KOPT-K1 (cell line): ENCODE measurements around the gene UGGT1.

Experiments used
- H3K27ac ChIP-seq: fragments of 200-600 bp; sonication (generic); 2 replicates; pipeline ENCODE4 v1.5.1; 2016; ENCODE audit warnings: antibody characterized with exemption, mild to moderate bottlenecking, low read depth, low read length; ENCODE audit not compliant: poor library complexity, severe bottlenecking
- H3K36me3 ChIP-seq: fragments of 200-600 bp; sonication (generic); 2 replicates; pipeline ENCODE4 v1.5.1; 2017; ENCODE audit warnings: antibody characterized with exemption, mild to moderate bottlenecking, low read length, moderate library complexity; ENCODE audit not compliant: insufficient read depth
- H3K9me3 ChIP-seq: fragments of 200-600 bp; sonication (generic); 2 replicates; pipeline ENCODE4 v1.5.1; 2017; ENCODE audit warnings: antibody characterized with exemption, low read length, mild to moderate bottlenecking; ENCODE audit not compliant: insufficient read depth, poor library complexity, severe bottlenecking

Gene UGGT1, protein sequence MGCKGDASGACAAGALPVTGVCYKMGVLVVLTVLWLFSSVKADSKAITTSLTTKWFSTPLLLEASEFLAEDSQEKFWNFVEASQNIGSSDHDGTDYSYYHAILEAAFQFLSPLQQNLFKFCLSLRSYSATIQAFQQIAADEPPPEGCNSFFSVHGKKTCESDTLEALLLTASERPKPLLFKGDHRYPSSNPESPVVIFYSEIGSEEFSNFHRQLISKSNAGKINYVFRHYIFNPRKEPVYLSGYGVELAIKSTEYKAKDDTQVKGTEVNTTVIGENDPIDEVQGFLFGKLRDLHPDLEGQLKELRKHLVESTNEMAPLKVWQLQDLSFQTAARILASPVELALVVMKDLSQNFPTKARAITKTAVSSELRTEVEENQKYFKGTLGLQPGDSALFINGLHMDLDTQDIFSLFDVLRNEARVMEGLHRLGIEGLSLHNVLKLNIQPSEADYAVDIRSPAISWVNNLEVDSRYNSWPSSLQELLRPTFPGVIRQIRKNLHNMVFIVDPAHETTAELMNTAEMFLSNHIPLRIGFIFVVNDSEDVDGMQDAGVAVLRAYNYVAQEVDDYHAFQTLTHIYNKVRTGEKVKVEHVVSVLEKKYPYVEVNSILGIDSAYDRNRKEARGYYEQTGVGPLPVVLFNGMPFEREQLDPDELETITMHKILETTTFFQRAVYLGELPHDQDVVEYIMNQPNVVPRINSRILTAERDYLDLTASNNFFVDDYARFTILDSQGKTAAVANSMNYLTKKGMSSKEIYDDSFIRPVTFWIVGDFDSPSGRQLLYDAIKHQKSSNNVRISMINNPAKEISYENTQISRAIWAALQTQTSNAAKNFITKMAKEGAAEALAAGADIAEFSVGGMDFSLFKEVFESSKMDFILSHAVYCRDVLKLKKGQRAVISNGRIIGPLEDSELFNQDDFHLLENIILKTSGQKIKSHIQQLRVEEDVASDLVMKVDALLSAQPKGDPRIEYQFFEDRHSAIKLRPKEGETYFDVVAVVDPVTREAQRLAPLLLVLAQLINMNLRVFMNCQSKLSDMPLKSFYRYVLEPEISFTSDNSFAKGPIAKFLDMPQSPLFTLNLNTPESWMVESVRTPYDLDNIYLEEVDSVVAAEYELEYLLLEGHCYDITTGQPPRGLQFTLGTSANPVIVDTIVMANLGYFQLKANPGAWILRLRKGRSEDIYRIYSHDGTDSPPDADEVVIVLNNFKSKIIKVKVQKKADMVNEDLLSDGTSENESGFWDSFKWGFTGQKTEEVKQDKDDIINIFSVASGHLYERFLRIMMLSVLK (N-terminal part only)

DNA sequence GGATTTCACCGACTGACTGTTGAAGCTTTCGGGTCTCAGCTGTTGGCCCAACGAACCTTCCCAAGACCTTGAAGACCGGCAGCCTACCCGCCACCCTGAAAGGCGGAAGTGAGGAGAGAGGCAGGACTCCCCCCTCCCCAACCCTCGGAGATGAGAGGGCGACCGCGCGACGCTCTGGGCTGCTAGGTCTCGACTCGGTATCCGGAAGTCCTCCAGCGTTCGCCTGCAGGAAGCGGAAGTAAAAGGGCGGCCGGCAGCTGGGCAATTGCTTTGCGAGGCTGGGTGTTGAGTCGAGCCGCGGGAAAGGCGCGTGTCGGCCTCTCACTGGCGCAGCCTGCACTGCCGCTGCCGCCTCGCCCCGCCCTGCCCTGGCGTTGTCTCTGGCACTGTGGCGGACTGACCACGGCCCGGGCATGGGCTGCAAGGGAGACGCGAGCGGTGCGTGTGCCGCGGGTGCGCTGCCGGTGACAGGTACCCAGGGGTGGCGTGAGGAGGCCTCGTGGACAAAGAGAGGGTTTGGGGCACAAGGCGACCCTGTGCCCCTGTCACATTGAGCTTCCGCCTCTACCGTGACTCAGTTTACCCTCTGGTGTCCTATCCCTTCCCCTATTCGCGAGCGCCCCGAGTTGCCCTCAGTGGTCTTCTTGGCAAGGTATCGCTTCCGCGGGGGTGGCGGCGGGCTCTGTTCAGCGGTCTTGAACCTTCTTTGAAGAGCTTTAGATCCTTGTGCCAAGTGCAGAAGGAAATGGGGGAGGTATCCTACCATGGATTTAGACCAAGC is at the start of gene UGGT1:
Gene UGGT1, plus strand, starts transcription at position 256 of the 781 bp plus-strand sequence. Its CDS starts 158 bp downstream, at position 414.
- H3K27ac ChIP-seq, result peak within 1 kb of the TSS; percentile 67
- no peaks in the 10 kb centered on the region for H3K9me3 ChIP-seq
- peaks cover 31% of the 10 kb centered on the region for H3K36me3 ChIP-seq

DNA sequence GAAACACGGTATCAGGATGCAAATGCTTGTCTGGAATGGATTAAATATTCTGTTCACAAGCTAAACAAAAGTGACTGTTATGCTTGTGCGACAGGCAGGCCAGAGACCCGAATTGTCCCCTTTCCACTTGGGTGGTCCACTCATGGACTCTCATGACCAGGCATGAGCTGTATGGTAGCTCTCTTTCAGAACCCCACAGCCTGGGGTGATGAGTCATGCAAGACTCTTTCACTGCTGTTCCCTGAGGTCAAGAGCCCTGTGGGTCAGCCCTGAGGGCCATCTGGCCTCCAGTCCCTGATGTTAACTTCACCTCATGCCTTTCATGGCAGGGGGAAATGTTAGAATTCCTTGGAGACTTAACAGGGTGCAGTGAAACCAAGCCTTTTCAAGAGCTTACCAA is 49.4 kb upstream of the UGGT1 start:
- no peak overlapping the region for H3K27ac ChIP-seq
- peaks cover 54% of the 10 kb centered on the region for H3K9me3 ChIP-seq
- no peaks in the 10 kb centered on the region for H3K36me3 ChIP-seq

DNA sequence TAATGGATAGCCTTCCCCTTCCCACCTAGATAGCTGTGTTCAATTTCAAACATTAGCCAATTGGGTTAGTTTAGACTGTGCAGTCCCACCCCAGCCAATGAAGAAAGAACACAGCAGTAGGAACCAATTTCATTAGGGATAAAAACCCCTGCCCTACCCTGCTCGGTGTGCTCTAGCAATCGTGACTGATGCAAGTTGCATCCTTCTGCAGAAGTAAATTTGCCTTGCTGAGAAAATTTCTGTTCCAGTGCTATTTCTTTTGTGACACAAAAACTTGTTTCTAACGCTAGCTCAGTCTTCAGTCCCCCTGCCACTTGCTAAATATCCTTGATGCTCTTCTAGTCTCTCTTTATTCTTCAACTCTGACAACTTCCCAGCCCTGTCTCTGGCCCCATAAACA is 48.0 kb upstream of the UGGT1 start:
- no peaks in the 10 kb centered on the region for H3K36me3 ChIP-seq
- no peak overlapping the region for H3K27ac ChIP-seq
- peaks cover 39% of the 10 kb centered on the region for H3K9me3 ChIP-seq

DNA sequence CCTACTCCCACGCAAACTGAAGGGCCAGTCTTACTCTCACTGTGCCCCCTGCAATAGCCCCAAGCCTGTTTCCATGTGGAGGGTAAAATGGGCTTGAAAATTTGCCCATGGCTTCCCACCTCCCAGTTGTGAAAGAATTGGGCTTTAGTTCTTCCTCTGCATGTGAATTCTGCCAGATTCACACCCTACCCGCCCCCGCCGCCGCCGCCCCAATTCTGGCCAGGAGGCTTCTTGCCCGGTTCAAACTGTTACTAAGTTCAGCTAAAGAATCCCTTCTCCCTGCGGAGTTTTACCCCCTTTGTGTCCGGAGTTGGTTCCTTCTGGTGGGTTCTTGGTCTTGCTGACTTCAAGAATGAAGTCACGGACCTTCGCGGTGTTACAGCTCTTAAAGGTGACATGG is 37.7 kb upstream of the UGGT1 start:
- H3K36me3 ChIP-seq, result no peaks in the 10 kb centered on the region
- peaks cover 9% of the 10 kb centered on the region for H3K9me3 ChIP-seq
- no peak overlapping the region for H3K27ac ChIP-seq

DNA sequence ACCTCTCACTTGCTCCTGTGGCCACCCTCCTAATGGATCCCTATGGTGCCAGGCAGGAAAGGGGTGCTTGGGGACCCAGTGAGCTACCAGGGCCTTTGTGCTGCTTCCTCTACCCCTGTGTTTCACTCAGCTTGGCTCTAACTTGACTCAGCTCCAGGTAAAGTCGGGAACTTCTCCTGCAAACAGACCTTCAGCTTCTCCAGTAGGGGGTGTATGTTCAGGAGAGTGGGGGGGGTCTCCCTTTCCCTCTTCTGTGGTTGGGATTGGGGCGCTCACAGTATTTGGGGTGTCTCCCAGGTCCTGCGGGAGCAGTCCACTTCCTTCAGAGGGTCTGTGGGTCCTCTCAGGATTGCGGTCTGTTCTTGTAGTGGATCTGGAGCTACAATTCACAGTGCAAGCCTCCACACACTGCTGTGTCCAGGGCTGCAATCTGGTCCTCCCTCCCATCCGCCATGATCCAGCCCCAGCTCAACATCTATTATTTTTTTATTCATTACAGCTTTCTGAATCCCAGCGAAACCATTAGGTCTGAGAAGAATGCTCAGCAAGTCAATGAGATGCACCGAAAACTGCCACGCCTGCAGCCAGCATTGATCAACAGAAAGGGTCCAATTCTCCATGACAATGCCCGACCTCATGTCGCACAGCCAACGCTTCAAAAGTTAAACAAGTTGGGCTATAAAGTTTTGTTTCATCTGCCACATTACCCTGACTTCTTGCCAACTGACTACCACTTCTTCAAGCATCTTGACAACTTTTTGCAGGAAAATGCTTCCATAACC is 36.7 kb upstream of the UGGT1 start:
- H3K27ac ChIP-seq, result no peak overlapping the region
- no peaks in the 10 kb centered on the region for H3K36me3 ChIP-seq
- H3K9me3 ChIP-seq, result peaks cover 7% of the 10 kb centered on the region

DNA sequence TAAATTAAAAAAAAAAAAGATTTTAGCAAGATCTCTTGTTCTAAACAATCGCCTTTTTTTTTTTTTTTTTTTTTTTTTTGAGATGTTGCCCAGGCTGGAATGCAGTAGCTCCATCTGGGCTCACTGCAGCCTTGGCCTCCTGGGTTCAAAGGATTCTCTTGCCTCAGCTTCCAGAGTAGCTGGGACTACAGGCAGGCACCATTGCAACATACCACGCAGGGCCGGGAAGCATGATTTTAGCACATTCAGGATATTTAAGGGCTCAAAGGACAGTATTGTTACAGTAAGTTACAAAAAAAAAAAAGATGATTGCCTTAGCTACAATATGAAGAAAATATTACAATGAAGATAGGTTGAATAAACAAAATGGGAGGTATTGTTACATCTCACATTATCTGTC is 33.7 kb upstream of the UGGT1 start:
- no peaks in the 10 kb centered on the region for H3K9me3 ChIP-seq
- H3K27ac ChIP-seq, result no peak overlapping the region
- no peaks in the 10 kb centered on the region for H3K36me3 ChIP-seq

DNA sequence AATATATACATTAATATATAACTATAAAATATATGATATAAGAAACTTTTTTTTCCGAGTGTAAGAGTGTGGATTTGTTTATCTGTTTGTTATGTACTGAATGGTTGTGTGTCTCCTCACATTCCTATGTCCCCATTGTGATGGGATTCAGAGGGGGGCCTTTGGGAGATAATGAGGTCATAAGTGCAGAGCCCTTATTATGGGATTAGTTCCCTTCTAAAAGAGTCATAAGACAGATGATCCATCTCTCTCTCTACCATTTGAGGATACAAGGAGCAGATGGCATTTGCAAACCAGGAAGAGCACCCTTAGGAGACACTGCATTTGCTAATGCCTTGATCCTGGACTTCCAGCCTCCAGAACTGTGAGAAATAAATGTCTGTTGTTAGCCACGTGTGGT is 32.9 kb upstream of the UGGT1 start:
- H3K27ac ChIP-seq, result no peak overlapping the region
- H3K9me3 ChIP-seq, result no peaks in the 10 kb centered on the region
- no peaks in the 10 kb centered on the region for H3K36me3 ChIP-seq

DNA sequence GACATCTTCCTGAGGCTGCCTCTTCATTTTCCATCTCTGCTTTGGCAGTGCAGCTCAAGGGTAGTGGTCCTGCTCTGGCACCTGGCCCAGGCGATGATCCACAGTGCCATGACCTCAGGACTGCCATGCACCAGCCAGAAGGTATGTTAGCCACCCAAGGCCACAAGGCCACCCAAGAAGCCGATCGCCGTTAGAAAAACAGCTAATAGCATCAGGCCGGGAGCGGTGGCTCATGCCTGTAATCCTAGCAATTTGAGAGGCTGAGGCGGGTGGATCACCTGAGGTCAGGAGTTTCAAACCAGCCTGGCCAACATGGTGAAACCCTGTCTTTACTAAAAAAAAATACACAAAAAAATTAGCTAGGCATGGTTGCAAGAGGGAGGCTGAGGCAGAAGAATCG is 28.4 kb upstream of the UGGT1 start:
- Histone ChIP-seq H3K36me3 (no peaks in the 10 kb centered on the region), H3K27ac (no peak overlapping the region), H3K9me3 (no peaks in the 10 kb centered on the region)

DNA sequence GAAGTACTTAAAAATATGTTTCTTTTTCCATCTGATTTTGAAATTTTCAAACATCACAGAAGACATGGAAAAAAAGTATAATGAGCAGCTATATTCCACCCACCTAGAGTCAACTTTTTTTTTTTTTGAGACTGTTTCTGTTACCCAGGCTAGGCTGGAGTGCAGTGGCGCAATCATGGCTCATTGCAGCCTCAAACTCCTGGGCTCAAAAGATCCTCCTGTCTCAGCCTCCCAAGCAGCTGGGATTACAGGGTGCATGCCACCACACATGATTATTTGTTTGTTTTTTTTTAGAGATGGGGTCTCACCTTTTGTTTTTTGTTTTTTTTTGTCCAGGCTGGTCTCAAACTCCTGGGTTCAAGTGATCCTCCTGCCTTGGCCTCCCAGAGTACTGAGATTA is 26.6 kb upstream of the UGGT1 start:
- no peaks in the 10 kb centered on the region for H3K9me3 ChIP-seq
- H3K27ac ChIP-seq, result no peak overlapping the region

DNA sequence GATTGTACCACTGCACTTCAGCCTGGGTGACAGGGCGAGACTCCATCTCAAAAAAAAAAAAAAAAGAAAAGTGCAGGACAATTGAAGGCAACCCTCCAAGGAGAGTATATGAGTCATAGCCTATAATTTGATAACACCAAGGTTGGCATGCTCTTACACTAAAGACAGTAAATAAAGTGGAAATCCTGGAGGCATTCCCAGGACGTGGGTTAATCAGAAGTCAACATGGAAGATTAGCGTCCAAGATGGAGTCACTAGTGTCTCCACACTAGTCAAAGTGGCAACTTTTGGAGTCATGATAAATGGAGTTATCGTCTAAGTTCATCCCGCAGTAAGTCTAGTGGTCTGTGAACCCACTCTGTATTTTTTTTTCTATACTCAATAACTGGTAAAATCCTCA is 21.2 kb upstream of the UGGT1 start:
- no peaks in the 10 kb centered on the region for H3K36me3 ChIP-seq
- no peaks in the 10 kb centered on the region for H3K9me3 ChIP-seq
- H3K27ac ChIP-seq, result no peak overlapping the region

More for the DNA sequence above, 26.6 kb upstream of the UGGT1 start:
- H3K36me3 ChIP-seq, result no peaks in the 10 kb centered on the region

DNA sequence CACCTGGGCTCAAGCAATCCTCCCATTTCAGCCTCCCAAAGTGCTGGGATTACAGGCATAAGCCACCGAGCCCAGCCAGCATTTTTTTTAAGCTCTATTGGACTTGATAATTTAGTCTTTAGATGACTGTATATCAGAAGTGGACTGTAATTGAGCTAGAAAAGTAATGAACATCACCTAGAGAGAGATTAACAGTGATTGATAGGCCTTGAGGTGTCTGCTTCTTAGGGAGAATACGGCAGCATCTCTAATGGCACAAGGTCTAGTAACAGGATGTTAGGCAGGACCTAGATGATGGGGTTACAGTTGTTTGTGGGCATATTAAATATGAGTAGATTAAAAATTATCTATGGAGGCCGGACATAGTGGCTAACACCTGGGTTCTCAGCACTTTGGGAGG is 17.7 kb upstream of the UGGT1 start:
- H3K36me3 ChIP-seq, result no peaks in the 10 kb centered on the region
- H3K27ac ChIP-seq, result no peak overlapping the region

DNA sequence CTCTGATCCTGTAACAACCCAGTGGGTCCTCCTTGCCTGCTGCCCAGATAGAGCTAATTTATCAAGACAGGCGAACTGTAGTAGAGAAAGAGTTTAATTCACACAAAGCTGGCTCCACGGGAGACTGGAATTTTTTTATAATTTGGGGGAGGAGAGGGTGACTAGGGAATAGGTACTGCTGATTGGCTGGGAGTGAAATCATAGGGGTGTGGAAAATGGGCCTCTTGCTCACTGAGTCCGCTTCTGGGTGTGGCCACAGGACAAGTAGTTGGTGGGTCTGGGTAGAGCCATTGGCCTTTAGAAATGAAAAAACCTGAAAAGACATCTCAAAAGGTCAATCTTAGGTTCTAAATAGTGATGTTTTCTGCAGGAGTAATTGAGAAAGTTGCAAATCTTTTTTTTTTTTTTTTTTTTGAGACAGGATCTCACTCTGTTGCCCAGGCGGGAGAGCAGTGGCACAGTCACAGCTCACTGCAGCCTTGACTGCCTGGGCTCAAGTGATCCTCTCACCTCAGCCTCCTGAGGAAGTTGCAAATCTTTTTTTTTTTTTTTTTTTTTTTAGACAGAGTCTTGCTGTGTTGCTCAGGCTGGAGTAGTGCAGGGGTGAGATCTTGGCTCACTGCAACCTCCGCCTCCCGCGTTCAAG is 14.4 kb upstream of the UGGT1 start:
- H3K9me3 ChIP-seq, result no peaks in the 10 kb centered on the region
- no peak overlapping the region for H3K27ac ChIP-seq
- H3K36me3 ChIP-seq, result no peaks in the 10 kb centered on the region

More for the DNA sequence above, 17.7 kb upstream of the UGGT1 start:
- H3K9me3 ChIP-seq, result no peaks in the 10 kb centered on the region

DNA sequence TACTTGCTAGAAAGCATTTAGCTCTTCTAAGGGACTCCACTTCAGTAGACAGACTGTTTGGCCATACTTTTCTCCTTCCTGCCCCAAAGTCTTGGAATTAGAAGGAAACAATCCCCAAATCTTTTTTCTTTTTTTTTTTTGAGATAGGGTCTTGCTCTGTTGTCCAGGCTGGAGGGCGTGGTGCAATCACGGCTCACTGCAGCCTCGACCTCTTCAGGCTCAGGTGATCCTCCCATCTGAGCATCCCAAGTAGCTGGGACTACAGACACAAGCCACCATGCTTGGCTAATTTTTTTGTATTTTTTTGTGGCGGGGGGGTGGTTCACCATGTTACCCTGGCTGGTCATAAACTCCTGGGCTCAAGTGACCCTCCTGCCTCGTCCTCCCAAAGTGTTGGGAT is 6.2 kb upstream of the UGGT1 start:
- Histone ChIP-seq H3K9me3 (peaks cover 8% of the 10 kb centered on the region), H3K27ac (no peak overlapping the region), H3K36me3 (no peaks in the 10 kb centered on the region)
